T-cell (primary cell): ENCODE measurements around the gene FHIT. TPM values are rescaled to one million over a fixed set of nuclear protein-coding genes. Genes with fewer than 3 reads are reported as not detected.

Experiments
- ATAC-seq, 4 experiments: fragments of 200-7000 bp in 3 of 4; fragments of 150-1000 bp in 1 of 4; cut with Tn5 transposase; replicated peaks in 1 of 4; 1 replicate in 3 of 4; 2 replicates in 1 of 4; pipeline ENCODE4 v1.10.0; 2021; ENCODE audit warnings: moderate library complexity in 3 of 4, mild to moderate bottlenecking in 2 of 4, moderate number of reproducible peaks in 1 of 4
- CTCF ChIA-PET, 2 donors: fragments of 300-600 bp; sonication (Branson Sonifier 250); formaldehyde crosslinking; loops; one replicate each; lab custom pipeline; 2022; ENCODE audit warnings: antibody characterized with exemption in 2 of 2; lab: Charles Lee
- POLR2A ChIA-PET, 2 donors: fragments of 300-600 bp; sonication (Branson Sonifier 250); formaldehyde crosslinking; loops; one replicate each; lab custom pipeline; 2022; ENCODE audit warnings: antibody characterized with exemption in 2 of 2; lab: Charles Lee
- DNase-seq, 35 experiments: peaks; one replicate each; pipeline versions ENCODE4 v3.0.0 to v3.0.0-alpha.2; 2013 to 2023
- H3K27ac ChIP-seq: one replicate; pipeline ENCODE4 v1.5.1; 2013; ENCODE audit warnings: low read length
- H3K27me3 ChIP-seq, 2 experiments: replicated peaks in 1 of 2; 1 replicate in 1 of 2; 2 replicates in 1 of 2; pipeline versions ENCODE4 v1.6.1 to v1.7.0; 2013; ENCODE audit warnings: low read length in 1 of 2, mixed read lengths in 1 of 2; ENCODE audit not compliant: control insufficient read depth in 2 of 2, insufficient read depth in 2 of 2; ENCODE audit errors: extremely low read depth in 1 of 2
- H3K36me3 ChIP-seq, 2 donors: 1 replicate in 1 of 2; 2 replicates in 1 of 2; pipeline versions ENCODE4 v1.6.1 to v1.7.0; 2013; ENCODE audit warnings: low read length in 1 of 2; ENCODE audit not compliant: control insufficient read depth in 2 of 2, insufficient read depth in 1 of 2; ENCODE audit errors: extremely low read depth in 1 of 2
- H3K4me1 ChIP-seq, 2 experiments: 1 replicate in 1 of 2; 2 replicates in 1 of 2; pipeline versions ENCODE4 v1.6.1 to v1.7.0; 2013; ENCODE audit warnings: low read length in 2 of 2, mixed read lengths in 1 of 2; ENCODE audit not compliant: insufficient read depth in 2 of 2, control insufficient read depth in 1 of 2; ENCODE audit errors: extremely low read depth in 1 of 2
- H3K4me3 ChIP-seq, 2 donors: 1 replicate in 1 of 2; 2 replicates in 1 of 2; pipeline versions ENCODE4 v1.5.1 to v1.7.0; 2013; ENCODE audit warnings: mild to moderate bottlenecking in 2 of 2, low read length in 1 of 2, moderate library complexity in 1 of 2; ENCODE audit not compliant: control insufficient read depth in 1 of 2; ENCODE audit errors: extremely low read depth in 1 of 2
- H3K9me3 ChIP-seq: 2 replicates; pipeline ENCODE4 v1.7.0; 2013
- H3K27ac Mint-ChIP-seq, 2 donors: one replicate each; pipeline ENCODE4 v1.8.0; 2020 to 2021; ENCODE audit warnings: mild to moderate bottlenecking in 2 of 2, mixed read lengths in 2 of 2
- H3K27me3 Mint-ChIP-seq, 2 donors: one replicate each; pipeline ENCODE4 v1.8.0; 2021 to 2022; ENCODE audit warnings: mixed read lengths in 2 of 2
- H3K36me3 Mint-ChIP-seq: one replicate; pipeline ENCODE4 v1.8.0; 2021; ENCODE audit warnings: mixed read lengths
- H3K4me1 Mint-ChIP-seq, 3 donors: one replicate each; pipeline ENCODE4 v1.8.0; 2020 to 2022; ENCODE audit warnings: mixed read lengths in 3 of 3, mild to moderate bottlenecking in 1 of 3
- H3K4me3 Mint-ChIP-seq, 3 donors: one replicate each; pipeline ENCODE4 v1.8.0; 2020 to 2022; ENCODE audit warnings: mild to moderate bottlenecking in 3 of 3, mixed read lengths in 3 of 3, moderate library complexity in 3 of 3
- H3K9me3 Mint-ChIP-seq, 3 donors: one replicate each; pipeline ENCODE4 v1.8.0; 2020 to 2022; ENCODE audit warnings: mixed read lengths in 3 of 3
- WGBS: methylation state at CpG from one replicate; pipeline ENCODE4 v1.1.5; 2013; ENCODE audit warnings: missing lambda C conversion rate; ENCODE audit not compliant: insufficient coverage; 5-methylcytosine and 5-hydroxymethylcytosine counted together
- total RNA-seq, 35 experiments: library from RNA in 6 of 35; stranded (reverse) in 6 of 35; fragments of 120-200 nt in 1 of 35; gene quantifications; one replicate each; pipeline versions ENCODE4 v1.2.1 to v1.2.4 and lab custom pipeline; 2013 to 2026

Gene FHIT
- total RNA-seq, 5 donors from 2014 or later (not counting 1 experiment from before 2014, with no cell fraction given) = 33.1 to 197 (median 78.3) TPM

- POLR2A ChIA-PET = no interaction called here
- H3K9me3 ChIP-seq = no peaks in the 10 kb centered on the region
- Mint-ChIP-seq H3K9me3 (peaks cover 0 to 3% (median 1%) of the 10 kb centered on the region in 3 donors), H3K4me1 (no peaks in the 10 kb centered on the region), H3K4me3 (no peak overlapping the region), H3K27ac (no peak overlapping the region), H3K27me3 (no peaks in the 10 kb centered on the region), H3K36me3 (no peaks in the 10 kb centered on the region)
- no peak overlapping the region for H3K27ac ChIP-seq
- ATAC-seq = no peak
- no peak for DNase-seq
- H3K36me3 ChIP-seq = no peaks in the 10 kb centered on the region
- H3K4me3 ChIP-seq = no peak overlapping the region
- CTCF ChIA-PET = no interaction called here
- WGBS = 87% methylated on average over 3 of the region's 3 CpGs
- no peaks in the 10 kb centered on the region for H3K4me1 ChIP-seq
- H3K27me3 ChIP-seq = no peaks in the 10 kb centered on the region
These were observed 109.6 kb downstream of the FHIT start for GRCh38 chr3:61141697-61142096.

- H3K27me3 ChIP-seq = no peaks in the 10 kb centered on the region
- no peaks in the 10 kb centered on the region for H3K9me3 ChIP-seq
- no peak overlapping the region for H3K4me3 Mint-ChIP-seq
- no peaks in the 10 kb centered on the region for H3K4me1 Mint-ChIP-seq
- no peaks in the 10 kb centered on the region for H3K36me3 ChIP-seq
- H3K9me3 Mint-ChIP-seq = peaks cover 0 to 3% (median 1%) of the 10 kb centered on the region in 3 donors
- no CpG with 5 or more reads among the region's 4 CpGs for WGBS
- no peak overlapping the region for H3K27ac Mint-ChIP-seq
- H3K27me3 Mint-ChIP-seq = no peaks in the 10 kb centered on the region
- no peak for DNase-seq
- ATAC-seq = no peak
- ChIA-PET CTCF (no interaction called here), POLR2A (no interaction called here)
- H3K27ac ChIP-seq = no peak overlapping the region
- H3K4me3 ChIP-seq = no peak overlapping the region
- no peaks in the 10 kb centered on the region for H3K4me1 ChIP-seq
- no peaks in the 10 kb centered on the region for H3K36me3 Mint-ChIP-seq
These were observed 110.0 kb downstream of the FHIT start for GRCh38 chr3:61141227-61141626.

GRCh38 chr3:61139686-61140085, 111.6 kb downstream of the FHIT start:
- Mint-ChIP-seq H3K4me3 (no peak overlapping the region), H3K9me3 (peaks cover 0 to 3% (median 0%) of the 10 kb centered on the region in 3 donors), H3K27me3 (no peaks in the 10 kb centered on the region), H3K4me1 (no peaks in the 10 kb centered on the region), H3K27ac (no peak overlapping the region), H3K36me3 (no peaks in the 10 kb centered on the region)
- 67% methylated on average over 1 of the region's 4 CpGs for WGBS
- H3K36me3 ChIP-seq = no peaks in the 10 kb centered on the region
- no peaks in the 10 kb centered on the region for H3K27me3 ChIP-seq
- no peak overlapping the region for H3K27ac ChIP-seq
- no peaks in the 10 kb centered on the region for H3K4me1 ChIP-seq
- H3K9me3 ChIP-seq = no peaks in the 10 kb centered on the region
- DNase-seq (no peak), ATAC-seq (no peak)
- ChIA-PET CTCF (no interaction called here), POLR2A (no interaction called here)
- no peak overlapping the region for H3K4me3 ChIP-seq

GRCh38 chr3:61138401-61138800, 112.9 kb downstream of the FHIT start:
- no peaks in the 10 kb centered on the region for H3K27me3 Mint-ChIP-seq
- no peak for ATAC-seq
- no peak overlapping the region for H3K27ac Mint-ChIP-seq
- Histone ChIP-seq H3K9me3 (no peaks in the 10 kb centered on the region), H3K4me1 (no peaks in the 10 kb centered on the region), H3K27me3 (no peaks in the 10 kb centered on the region), H3K36me3 (no peaks in the 10 kb centered on the region), H3K27ac (no peak overlapping the region), H3K4me3 (no peak overlapping the region)
- peaks cover 0 to 3% (median 0%) of the 10 kb centered on the region in 3 donors for H3K9me3 Mint-ChIP-seq
- H3K4me1 Mint-ChIP-seq = no peaks in the 10 kb centered on the region
- WGBS = 100% methylated on average over 2 of the region's 5 CpGs
- CTCF ChIA-PET = no interaction called here
- no peak for DNase-seq
- POLR2A ChIA-PET = no interaction called here
- H3K4me3 Mint-ChIP-seq = no peak overlapping the region
- no peaks in the 10 kb centered on the region for H3K36me3 Mint-ChIP-seq

- Mint-ChIP-seq H3K9me3 (peaks cover 0 to 3% (median 0%) of the 10 kb centered on the region in 3 donors), H3K27me3 (no peaks in the 10 kb centered on the region), H3K36me3 (no peaks in the 10 kb centered on the region), H3K27ac (no peak overlapping the region), H3K4me3 (no peak overlapping the region), H3K4me1 (no peaks in the 10 kb centered on the region)
- WGBS = no CpG with 5 or more reads among the region's 5 CpGs
- CTCF ChIA-PET = no interaction called here
- Histone ChIP-seq H3K27ac (no peak overlapping the region), H3K27me3 (no peaks in the 10 kb centered on the region), H3K4me3 (no peak overlapping the region), H3K9me3 (no peaks in the 10 kb centered on the region), H3K4me1 (no peaks in the 10 kb centered on the region), H3K36me3 (no peaks in the 10 kb centered on the region)
- POLR2A ChIA-PET = no interaction called here
- no peak for ATAC-seq
- no peak for DNase-seq
These were observed 115.1 kb downstream of the FHIT start for GRCh38 chr3:61136191-61136590.

DNA sequence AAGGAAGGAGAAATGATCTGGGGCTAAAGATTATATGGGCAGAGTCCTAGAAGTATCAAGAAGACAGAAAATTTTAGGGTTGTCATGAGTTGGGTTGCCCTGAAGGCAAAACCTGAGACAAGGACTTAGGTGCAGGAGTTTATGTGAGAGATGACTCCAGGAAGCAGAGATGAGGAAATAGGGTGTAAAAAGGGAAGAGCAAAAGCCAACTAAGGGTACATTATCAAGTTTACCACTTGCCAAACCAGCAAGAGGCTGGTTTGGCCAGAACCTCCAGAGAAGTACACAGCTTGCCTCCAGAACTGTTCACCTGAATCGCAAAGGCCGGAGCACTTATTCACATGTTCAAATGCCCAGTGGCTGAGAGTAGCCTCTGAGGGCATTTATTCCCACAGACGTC, 116.7 kb downstream of the FHIT start:
- H3K36me3 Mint-ChIP-seq = no peaks in the 10 kb centered on the region
- H3K27ac Mint-ChIP-seq = no peak overlapping the region
- CTCF ChIA-PET = interaction anchor here in 1 of 2 donors (0.9 kb wide), 1 partner anchor 248 kb away, joined by 3 read pairs; no protein-coding TSS in a partner anchor
- Histone ChIP-seq H3K4me1 (no peaks in the 10 kb centered on the region), H3K9me3 (no peaks in the 10 kb centered on the region), H3K4me3 (no peak overlapping the region), H3K27ac (no peak overlapping the region), H3K27me3 (no peaks in the 10 kb centered on the region), H3K36me3 (no peaks in the 10 kb centered on the region)
- no peak overlapping the region for H3K4me3 Mint-ChIP-seq
- ATAC-seq = no peak
- 100% methylated on average over 2 of the region's 3 CpGs for WGBS
- no peaks in the 10 kb centered on the region for H3K4me1 Mint-ChIP-seq
- H3K9me3 Mint-ChIP-seq = peaks cover 0 to 3% (median 0%) of the 10 kb centered on the region in 3 donors
- no peaks in the 10 kb centered on the region for H3K27me3 Mint-ChIP-seq
- POLR2A ChIA-PET = no interaction called here
- DNase-seq = no peak

DNA sequence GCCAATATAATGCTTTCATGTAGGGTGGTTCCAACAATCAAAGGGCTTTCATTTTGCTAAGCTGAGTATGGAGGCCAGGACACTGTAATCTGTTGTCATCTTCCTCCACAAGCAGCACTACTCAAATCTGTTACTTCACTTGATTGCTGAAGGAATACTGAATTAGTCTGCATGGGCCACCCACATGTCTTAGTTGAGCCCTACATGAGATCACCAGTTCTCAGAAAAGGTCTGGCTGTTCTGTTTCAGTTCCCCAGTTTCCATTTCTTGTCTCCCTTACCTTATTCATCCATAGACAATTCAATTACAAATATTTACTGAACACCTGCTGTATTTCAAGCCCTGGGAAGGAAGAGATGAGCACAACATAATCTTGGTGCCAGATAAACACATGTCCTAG, 119.2 kb downstream of the FHIT start:
- Histone ChIP-seq H3K4me1 (no peaks in the 10 kb centered on the region), H3K4me3 (no peak overlapping the region), H3K27me3 (no peaks in the 10 kb centered on the region), H3K27ac (no peak overlapping the region), H3K36me3 (no peaks in the 10 kb centered on the region), H3K9me3 (no peaks in the 10 kb centered on the region)
- DNase-seq (no peak), ATAC-seq (no peak)
- ChIA-PET CTCF (no interaction called here), POLR2A (no interaction called here)
- H3K27me3 Mint-ChIP-seq = no peaks in the 10 kb centered on the region
- H3K4me3 Mint-ChIP-seq = no peak overlapping the region
- H3K9me3 Mint-ChIP-seq = no peaks in the 10 kb centered on the region
- no peaks in the 10 kb centered on the region for H3K4me1 Mint-ChIP-seq
- H3K36me3 Mint-ChIP-seq = no peaks in the 10 kb centered on the region
- no peak overlapping the region for H3K27ac Mint-ChIP-seq
